ENCODE measurements around the gene SH2D1A. TPM values are rescaled to one million over a fixed set of nuclear protein-coding genes. Genes with fewer than 3 reads are reported as not detected.

Gene SH2D1A
- polyA plus RNA-seq, 1 experiment, result not detected

- no peak overlapping the region for H3K4me3 ChIP-seq (ENCODE audit: low read depth, low read length)
- no peaks in the 10 kb centered on the region for H3K36me3 ChIP-seq (ENCODE audit: control insufficient read depth, insufficient read depth, low read length)
- ChIA-PET CTCF (no interaction called here), POLR2A (no interaction called here)
- no peaks in the 10 kb centered on the region for H3K27me3 ChIP-seq (ENCODE audit: control insufficient read depth, insufficient read depth, low read length)
- no peak for TF ChIP-seq CTCF (IDR thresholded peaks at IDR 0.05; ENCODE audit: insufficient read depth, low read depth, low read length)
- DNase-seq (ENCODE audit: low read depth), result no peak
Observed at GRCh38 chrX:124392794-124393193, 46.4 kb downstream of the SH2D1A start.

- ChIA-PET CTCF (interaction anchor here (0.6 kb wide), 1 partner anchor 37 kb away, joined by 3 read pairs; no protein-coding TSS in a partner anchor), POLR2A (no interaction called here)
Observed at GRCh38 chrX:124393238-124393637, 46.9 kb downstream of the SH2D1A start.

GRCh38 chrX:124393659-124394058 is 47.3 kb downstream of the SH2D1A start:
- POLR2A ChIA-PET, result no interaction called here
- TF ChIP-seq CTCF (IDR thresholded peaks at IDR 0.05; ENCODE audit: insufficient read depth, low read depth, low read length), result no peak
- H3K27me3 ChIP-seq (ENCODE audit: control insufficient read depth, insufficient read depth, low read length), result no peaks in the 10 kb centered on the region
- CTCF ChIA-PET, result interaction anchor here (0.6 kb wide), 1 partner anchor 37 kb away, joined by 3 read pairs; no protein-coding TSS in a partner anchor
- no peak overlapping the region for H3K4me3 ChIP-seq (ENCODE audit: low read depth, low read length)
- H3K36me3 ChIP-seq (ENCODE audit: control insufficient read depth, insufficient read depth, low read length), result no peaks in the 10 kb centered on the region
- DNase-seq (ENCODE audit: low read depth), result no peak

More at GRCh38 chrX:124393238-124393637, 46.9 kb downstream of the SH2D1A start:
- H3K27me3 ChIP-seq (ENCODE audit: control insufficient read depth, insufficient read depth, low read length), result no peaks in the 10 kb centered on the region
- no peak overlapping the region for H3K4me3 ChIP-seq (ENCODE audit: low read depth, low read length)
- no peaks in the 10 kb centered on the region for H3K36me3 ChIP-seq (ENCODE audit: control insufficient read depth, insufficient read depth, low read length)
- no peak for DNase-seq (ENCODE audit: low read depth)
- TF ChIP-seq CTCF (IDR thresholded peaks at IDR 0.05; ENCODE audit: insufficient read depth, low read depth, low read length), result no peak

GRCh38 chrX:124395145-124395880 is 49.0 kb downstream of the SH2D1A start:
- TF ChIP-seq CTCF (IDR thresholded peaks at IDR 0.05; ENCODE audit: insufficient read depth, low read depth, low read length), result no peak
- POLR2A ChIA-PET, result no interaction called here
- Histone ChIP-seq H3K4me3 (ENCODE audit: low read depth, low read length) (no peak overlapping the region), H3K36me3 (ENCODE audit: control insufficient read depth, insufficient read depth, low read length) (no peaks in the 10 kb centered on the region), H3K27me3 (ENCODE audit: control insufficient read depth, insufficient read depth, low read length) (no peaks in the 10 kb centered on the region)
- DNase-seq (ENCODE audit: low read depth), result no peak
- CTCF ChIA-PET, result no interaction called here

GRCh38 chrX:124401696-124402095 is 55.3 kb downstream of the SH2D1A start:
- POLR2A ChIA-PET, result no interaction called here
- Histone ChIP-seq H3K4me3 (ENCODE audit: low read depth, low read length) (no peak overlapping the region), H3K36me3 (ENCODE audit: control insufficient read depth, insufficient read depth, low read length) (no peaks in the 10 kb centered on the region), H3K27me3 (ENCODE audit: control insufficient read depth, insufficient read depth, low read length) (no peaks in the 10 kb centered on the region)
- no peak for TF ChIP-seq CTCF (IDR thresholded peaks at IDR 0.05; ENCODE audit: insufficient read depth, low read depth, low read length)
- DNase-seq (ENCODE audit: low read depth), result no peak
- CTCF ChIA-PET, result no interaction called here

Data from BJ (cell line).